Bronchial epithelial cell (primary cell): ENCODE results near the gene FOS. TPM values are rescaled to one million over a fixed set of nuclear protein-coding genes. Genes with fewer than 3 reads are reported as not detected.

Experiments
- DNase-seq: peaks from one replicate; pipeline ENCODE4 v3.0.0-alpha.2; 2010; ENCODE audit warnings: low read depth
- FAIRE-seq: peaks from 2 replicates; lab custom pipeline; 2011; peaks lifted over from hg19 to GRCh38; lab: Jason Lieb, UNC
- H3K27me3 ChIP-seq: 2 replicates; pipeline ENCODE4 v1.5.1; 2011; ENCODE audit warnings: low read length; ENCODE audit not compliant: control insufficient read depth, insufficient read depth
- H3K36me3 ChIP-seq: 2 replicates; pipeline ENCODE4 v1.5.1; 2011; ENCODE audit warnings: low read length; ENCODE audit not compliant: control insufficient read depth, insufficient read depth
- H3K4me3 ChIP-seq: 2 replicates; pipeline ENCODE4 v1.5.1; 2011; ENCODE audit warnings: mild to moderate bottlenecking, low read depth, low read length, control low read depth
- CTCF ChIP-seq: IDR thresholded peaks from 2 replicates; pipeline ENCODE4 v1.5.1; 2011; ENCODE audit warnings: mild to moderate bottlenecking, moderate library complexity, low read length, control low read depth, inconsistent platforms; ENCODE audit not compliant: insufficient read depth, severe bottlenecking
- total RNA-seq: library from RNA; depleted of rRNA; stranded (reverse); fragments of >200 nt; gene quantifications from 2 replicates; pipeline ENCODE4 v1.2.1, GENCODE V29; 2014

FOS gene
- total RNA-seq, 1 donor from 2014 or later: 143 TPM

DNA sequence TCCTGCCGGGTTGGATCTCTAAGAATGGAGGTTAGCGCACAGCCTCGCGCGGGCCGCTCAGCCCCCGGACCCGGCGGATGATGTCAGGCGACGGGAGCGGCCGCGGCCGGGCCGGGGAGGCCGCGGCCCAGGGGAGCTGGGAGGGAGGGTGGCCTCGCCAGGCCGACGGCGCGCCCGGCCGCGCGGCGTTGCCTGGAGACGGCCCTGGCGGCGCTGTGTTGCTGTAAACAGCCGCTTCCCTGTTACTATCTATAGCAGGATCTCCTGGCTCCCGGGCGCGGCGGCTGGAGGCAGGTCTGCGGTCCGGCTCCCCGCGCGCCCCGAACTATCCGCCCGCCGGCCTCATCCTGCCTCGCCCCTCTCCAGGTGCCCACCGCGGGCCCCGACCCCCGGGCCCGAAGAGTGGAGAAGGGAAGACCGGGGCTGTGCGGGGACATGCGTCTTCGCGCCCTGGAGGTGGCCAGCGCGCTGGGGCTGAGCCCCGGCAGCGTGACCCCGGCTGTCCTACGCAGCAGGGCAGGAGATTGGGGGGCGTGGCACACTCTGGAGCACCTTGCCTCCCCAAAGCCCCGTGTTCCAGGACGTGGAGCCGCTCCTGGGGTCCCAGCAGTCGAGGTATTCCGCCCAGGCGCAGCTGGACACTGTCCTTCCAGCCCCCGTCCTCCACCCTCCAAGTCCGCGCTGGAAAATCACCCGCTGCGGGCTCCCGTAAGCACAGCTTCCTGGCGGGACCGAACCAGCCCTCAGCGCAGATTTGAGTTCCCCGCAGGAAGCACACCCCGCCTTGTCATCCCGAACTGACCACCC lies 1.4 kb upstream of the FOS start:
- TF ChIP-seq CTCF: peak; percentile 1
- H3K4me3 ChIP-seq: peak overlapping the region; percentile 91
- DNase-seq (peak; percentile 74), FAIRE-seq (no peak)
- H3K27me3 ChIP-seq: no peaks in the 10 kb centered on the region
- H3K36me3 ChIP-seq: peaks cover 17% of the 10 kb centered on the region

GRCh38 chr14:75277815-75278421 lies 710 bp upstream of the FOS start:
- TF ChIP-seq CTCF: no peak
- Histone ChIP-seq H3K27me3 (no peaks in the 10 kb centered on the region), H3K36me3 (peaks cover 17% of the 10 kb centered on the region), H3K4me3 (peak overlapping the region; percentile 91)
- peak; percentile 52 for DNase-seq
- no peak for FAIRE-seq

DNA sequence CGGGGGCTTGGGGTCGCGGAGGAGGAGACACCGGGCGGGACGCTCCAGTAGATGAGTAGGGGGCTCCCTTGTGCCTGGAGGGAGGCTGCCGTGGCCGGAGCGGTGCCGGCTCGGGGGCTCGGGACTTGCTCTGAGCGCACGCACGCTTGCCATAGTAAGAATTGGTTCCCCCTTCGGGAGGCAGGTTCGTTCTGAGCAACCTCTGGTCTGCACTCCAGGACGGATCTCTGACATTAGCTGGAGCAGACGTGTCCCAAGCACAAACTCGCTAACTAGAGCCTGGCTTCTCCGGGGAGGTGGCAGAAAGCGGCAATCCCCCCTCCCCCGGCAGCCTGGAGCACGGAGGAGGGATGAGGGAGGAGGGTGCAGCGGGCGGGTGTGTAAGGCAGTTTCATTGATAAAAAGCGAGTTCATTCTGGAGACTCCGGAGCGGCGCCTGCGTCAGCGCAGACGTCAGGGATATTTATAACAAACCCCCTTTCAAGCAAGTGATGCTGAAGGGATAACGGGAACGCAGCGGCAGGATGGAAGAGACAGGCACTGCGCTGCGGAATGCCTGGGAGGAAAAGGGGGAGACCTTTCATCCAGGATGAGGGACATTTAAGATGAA lies 630 bp downstream of the FOS start:
- DNase-seq (no peak), FAIRE-seq (no peak)
- Histone ChIP-seq H3K36me3 (peaks cover 17% of the 10 kb centered on the region), H3K27me3 (no peaks in the 10 kb centered on the region), H3K4me3 (peak overlapping the region; percentile 91)
- TF ChIP-seq CTCF: no peak

- Histone ChIP-seq H3K27me3 (no peaks in the 10 kb centered on the region), H3K36me3 (peaks cover 17% of the 10 kb centered on the region), H3K4me3 (peak overlapping the region; percentile 91)
- TF ChIP-seq CTCF: no peak
- DNase-seq (no peak), FAIRE-seq (no peak)
Measured at GRCh38 chr14:75279763-75280290, 1.2 kb downstream of the FOS start.

- Histone ChIP-seq H3K36me3 (peaks cover 17% of the 10 kb centered on the region), H3K4me3 (peak overlapping the region; percentile 91), H3K27me3 (no peaks in the 10 kb centered on the region)
- no peak for TF ChIP-seq CTCF
- DNase-seq: no peak
- FAIRE-seq: no peak
Measured at GRCh38 chr14:75280291-75280830, 1.7 kb downstream of the FOS start.
